ENCODE results near the gene HAUS5. TPM values are rescaled to one million over a fixed set of nuclear protein-coding genes. Genes with fewer than 3 reads are reported as not detected.
"Not testable (repeated sequence)": the region's sequence is repeated elsewhere in the genome, so short reads cannot be mapped to it uniquely, and the experiment has no call there.

Gene HAUS5, protein sequence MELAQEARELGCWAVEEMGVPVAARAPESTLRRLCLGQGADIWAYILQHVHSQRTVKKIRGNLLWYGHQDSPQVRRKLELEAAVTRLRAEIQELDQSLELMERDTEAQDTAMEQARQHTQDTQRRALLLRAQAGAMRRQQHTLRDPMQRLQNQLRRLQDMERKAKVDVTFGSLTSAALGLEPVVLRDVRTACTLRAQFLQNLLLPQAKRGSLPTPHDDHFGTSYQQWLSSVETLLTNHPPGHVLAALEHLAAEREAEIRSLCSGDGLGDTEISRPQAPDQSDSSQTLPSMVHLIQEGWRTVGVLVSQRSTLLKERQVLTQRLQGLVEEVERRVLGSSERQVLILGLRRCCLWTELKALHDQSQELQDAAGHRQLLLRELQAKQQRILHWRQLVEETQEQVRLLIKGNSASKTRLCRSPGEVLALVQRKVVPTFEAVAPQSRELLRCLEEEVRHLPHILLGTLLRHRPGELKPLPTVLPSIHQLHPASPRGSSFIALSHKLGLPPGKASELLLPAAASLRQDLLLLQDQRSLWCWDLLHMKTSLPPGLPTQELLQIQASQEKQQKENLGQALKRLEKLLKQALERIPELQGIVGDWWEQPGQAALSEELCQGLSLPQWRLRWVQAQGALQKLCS
- total RNA-seq = 4.8 and 6.5 TPM in 2 replicates
- polyA plus RNA-seq (2012) = 7.2 TPM

DNA sequence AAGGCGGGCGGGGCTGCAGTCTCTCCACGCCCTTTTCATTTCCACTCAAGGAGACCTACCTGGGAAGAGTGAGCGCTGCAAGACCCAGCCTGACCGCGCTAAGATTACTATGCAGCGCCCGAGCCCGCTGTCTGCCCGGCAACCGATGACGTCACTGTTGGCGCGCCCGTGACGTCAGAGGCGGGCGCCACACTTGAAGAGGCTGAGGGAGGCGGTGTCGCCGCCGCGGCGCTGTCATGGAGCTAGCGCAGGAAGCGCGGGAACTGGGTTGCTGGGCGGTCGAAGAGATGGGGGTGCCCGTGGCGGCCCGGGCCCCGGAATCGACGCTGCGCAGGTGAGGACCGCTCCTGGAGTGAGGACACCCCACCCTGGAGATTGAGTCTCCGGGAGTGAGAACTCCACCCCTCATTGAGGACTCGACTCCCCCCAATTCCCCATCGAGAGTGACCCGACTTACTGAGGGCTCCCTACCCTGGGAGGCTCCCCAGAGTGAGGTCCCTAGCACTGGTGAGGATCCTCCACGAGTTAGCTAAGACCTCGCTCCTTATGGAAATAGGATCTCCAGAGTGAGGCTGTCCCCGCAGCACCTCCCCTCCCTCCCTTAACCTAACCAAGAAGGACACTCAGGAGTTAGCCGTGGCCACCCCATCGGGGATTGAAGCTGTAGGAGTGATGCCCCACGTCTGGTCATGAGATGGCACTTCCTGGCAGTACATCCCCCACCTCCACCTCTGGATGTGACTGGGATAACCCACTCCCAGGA, at the start of gene HAUS5:
TSS of gene HAUS5 (plus strand) at position 177 of the 763 bp plus-strand sequence. CDS start at position 237, 60 bp downstream.
- DNase-seq (ENCODE audit: low read depth) = peak; percentile 89

DNA sequence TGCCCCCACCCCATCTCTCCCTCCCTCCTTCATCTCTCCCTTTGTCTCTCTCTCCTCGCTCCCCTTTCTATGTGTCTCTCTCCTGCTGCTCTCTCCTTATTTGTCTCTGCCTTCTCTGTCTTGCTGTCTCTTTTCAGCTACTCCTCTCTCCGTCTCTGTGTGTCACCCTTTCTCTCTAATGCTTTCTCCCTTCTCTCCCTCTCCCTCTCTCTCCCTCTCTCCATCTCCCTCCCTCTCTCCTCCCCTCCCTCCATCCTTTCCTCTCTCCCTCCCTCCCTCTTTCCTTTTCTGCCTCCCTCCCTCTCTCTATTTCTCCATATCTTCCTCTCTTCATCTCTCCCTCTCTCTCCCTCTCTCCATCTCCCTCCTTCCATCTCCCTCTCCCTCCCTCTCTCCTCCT, 49.8 kb upstream of the HAUS5 start:
- DNase-seq (ENCODE audit: low read depth) = no peak

DNA sequence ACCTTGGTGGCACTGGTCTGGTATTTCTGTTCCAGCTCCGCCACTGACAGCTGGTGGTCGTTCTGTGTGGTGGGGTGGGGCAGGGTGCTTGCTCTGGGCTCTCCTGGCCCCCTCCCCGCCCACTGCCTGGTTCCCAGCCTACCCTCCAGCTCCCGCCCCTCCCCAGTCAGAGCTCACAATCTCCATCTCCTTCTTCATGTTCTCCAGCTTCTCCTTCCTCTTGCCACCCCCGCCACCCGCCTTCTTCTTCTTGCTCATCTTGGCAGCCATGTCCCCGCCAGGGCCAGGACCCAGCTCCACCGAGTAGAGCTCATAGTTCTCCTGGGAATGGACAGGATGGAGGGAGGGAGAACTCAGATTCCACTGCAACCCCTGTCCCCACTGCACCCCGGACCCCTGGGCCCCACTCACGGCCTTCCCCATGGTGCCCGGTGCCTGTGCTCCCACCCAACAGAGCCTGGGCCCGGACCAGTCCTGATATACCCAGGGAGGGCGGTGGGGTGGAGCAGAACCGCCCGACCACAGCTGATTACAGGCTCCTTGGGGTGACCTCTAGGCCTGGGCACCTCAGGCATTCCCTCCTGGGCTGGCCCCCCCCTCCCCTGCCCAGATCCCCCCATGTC, 49.2 kb upstream of the HAUS5 start, which contains the start of gene ATP4A:
TSS of gene ATP4A (minus strand) at position 452 of the 623 bp plus-strand sequence. CDS start at position 423, 29 bp downstream.
- DNase-seq (ENCODE audit: low read depth) = no peak

DNA sequence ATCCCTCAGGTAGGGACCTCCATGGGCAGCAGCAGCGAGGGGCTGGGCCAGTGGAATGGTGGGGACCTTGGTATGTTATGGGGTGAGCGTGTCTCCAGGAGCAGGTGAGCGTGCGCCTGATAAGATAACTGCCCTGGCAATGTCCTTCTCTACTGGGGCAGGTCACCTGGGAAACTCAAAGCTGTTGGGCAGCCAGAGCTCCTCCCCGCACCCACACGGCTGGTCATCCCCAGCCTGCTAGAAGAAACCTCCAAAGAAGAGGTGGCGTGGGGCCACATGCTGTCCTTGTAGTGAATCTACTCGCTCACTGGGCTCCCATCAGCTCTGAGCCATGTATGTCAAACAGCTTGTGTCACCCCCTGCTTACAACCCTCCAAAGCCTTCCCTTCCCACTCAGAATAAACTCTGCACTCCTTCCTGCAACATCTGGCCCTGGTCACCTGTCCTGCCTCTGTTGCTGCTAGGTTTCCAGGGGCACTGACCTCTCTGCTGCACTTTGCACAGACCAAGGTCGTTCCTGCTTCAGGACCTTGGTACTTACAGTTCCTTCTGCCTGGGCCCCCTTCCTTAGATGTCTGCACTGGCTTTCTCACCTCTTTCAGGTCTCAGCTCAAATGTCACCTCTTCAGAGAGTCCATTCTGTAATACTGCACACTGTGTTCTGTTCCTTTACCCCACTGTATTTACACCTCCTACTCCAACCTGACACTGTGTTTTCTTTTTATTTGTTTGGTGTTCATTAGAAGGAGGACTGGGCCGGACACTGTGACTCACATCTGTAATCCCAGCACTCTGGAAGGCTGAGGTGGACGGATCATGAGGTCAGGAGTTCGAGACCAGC, 47.3 kb upstream of the HAUS5 start:
- no peak for DNase-seq (ENCODE audit: low read depth)

DNA sequence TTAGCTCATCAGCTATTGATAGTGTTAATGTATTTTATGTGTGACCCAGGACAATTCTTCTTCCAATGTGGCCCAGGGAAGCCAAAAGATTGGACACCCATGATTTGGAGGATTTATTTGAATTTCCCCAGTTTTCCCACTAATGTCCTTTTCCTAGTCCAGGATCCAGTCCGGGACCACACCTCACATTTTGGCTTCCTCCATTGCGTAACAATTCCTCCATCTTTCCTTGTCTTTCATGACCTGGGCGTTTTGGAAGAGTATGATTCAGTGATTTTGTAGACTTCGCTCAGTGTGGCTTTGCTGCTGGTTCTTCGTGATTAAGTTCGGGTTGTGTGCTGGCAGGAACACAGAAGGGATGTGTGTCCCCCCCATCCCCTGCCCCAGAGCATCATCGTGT, 45.8 kb upstream of the HAUS5 start:
- no peak for DNase-seq (ENCODE audit: low read depth)

DNA sequence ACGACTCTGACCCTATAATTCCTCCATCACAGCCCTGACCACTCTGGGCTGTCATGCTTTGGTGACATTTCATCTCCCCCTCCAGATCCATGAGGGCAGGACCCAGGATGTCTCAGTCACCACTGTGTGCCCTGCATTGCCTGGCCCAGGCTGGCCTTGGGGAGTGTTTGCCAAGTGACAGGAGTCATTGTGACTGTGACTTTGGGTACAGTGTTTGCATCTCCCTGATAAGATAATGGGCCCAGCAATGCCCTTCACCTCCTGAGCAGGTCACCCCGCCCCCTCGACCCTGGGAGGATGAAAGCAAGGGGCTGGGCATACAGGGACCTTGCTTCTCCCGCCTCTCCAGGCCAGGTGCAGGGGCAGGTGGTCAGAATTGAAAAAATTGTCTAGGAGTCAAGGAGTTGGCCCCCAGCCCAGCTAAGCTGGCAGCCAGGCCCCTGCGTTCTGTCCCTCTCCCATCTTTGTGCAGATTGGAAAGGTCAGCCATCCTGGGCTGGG, 43.2 kb upstream of the HAUS5 start:
- DNase-seq (ENCODE audit: low read depth) = no peak

DNA sequence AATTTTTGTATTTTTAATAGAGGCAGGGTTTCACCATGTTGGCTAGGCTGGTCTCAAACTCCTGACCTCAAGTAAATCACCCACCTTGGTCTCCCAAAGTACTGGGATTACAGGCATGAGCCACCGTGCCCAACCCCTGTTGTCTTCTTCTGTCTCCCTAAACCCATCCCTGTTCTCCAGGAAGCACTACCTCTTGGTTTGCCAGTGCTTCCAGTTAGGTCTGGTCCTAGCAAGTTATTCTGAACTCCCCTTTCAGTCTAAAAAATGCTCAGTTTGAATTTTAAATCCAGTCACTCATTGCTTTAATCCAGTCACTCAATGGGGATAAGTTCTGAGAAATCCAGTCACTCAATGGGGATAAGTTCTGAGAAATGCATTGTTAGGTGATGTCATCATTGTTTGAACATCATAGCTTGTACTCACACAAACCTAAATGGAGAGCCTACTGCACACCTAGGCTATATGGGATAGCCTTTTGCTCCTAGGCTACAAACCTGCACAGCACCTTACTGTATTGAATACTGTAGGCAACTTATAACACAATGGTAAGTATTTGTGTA, 41.0 kb upstream of the HAUS5 start:
- DNase-seq (ENCODE audit: low read depth) = no peak

DNA sequence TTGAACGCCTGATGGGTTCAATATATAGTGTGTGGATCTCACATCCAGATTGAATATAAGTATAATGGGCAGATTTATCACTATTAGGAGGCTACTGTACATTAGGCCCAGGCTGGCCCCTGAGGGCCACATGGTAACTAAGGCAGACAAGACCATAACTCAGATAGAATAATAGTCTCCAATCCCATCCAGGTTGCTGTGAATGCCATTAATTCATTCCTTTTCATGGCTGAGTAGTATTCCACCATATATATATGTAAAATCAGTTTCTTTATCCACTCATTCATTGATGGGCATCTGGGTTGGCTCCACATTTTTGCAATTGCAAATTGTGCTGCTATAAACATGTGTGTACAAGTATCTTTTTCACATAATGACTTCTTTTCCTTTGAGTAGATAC, 34.6 kb upstream of the HAUS5 start:
- no peak for DNase-seq (ENCODE audit: low read depth)

DNA sequence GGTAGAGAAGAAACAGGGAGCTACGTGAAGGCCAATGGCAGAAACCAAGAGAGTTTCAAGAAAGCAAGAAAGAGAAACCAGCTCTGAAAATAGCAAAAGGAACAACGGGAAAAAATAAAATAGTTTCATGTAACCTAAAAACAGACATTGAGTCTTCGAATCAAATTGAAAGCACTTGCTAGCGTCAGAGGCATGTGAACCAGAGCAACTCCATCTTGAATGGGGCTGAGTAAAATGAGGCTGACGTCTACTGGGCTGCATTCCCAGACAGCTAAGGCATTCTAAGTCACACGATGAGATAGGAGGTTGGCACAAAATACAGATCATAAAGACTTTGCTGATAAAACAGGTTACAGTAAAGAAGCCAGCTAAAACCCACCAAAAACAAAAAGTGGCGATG, 33.8 kb upstream of the HAUS5 start:
- DNase-seq (ENCODE audit: low read depth) = no peak

DNA sequence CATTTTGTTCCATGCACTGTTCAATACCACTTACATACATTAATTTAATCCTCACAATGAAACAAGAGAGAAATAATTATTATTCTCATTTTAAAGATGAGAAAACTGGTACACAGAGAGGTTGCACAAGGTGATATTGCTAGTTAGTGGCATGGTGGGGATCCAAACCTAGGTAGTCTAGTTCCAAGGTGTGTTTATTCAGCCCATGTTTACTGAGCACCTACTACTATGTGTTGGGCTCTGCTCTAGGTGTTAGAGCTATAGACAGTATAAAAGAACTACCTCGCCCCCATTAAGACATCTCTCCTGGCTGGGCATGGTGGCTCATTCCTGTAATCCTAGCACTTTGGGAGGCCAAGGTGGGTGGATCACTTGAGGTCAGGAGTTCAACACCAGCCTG, 29.8 kb upstream of the HAUS5 start:
- no peak for DNase-seq (ENCODE audit: low read depth)

DNA sequence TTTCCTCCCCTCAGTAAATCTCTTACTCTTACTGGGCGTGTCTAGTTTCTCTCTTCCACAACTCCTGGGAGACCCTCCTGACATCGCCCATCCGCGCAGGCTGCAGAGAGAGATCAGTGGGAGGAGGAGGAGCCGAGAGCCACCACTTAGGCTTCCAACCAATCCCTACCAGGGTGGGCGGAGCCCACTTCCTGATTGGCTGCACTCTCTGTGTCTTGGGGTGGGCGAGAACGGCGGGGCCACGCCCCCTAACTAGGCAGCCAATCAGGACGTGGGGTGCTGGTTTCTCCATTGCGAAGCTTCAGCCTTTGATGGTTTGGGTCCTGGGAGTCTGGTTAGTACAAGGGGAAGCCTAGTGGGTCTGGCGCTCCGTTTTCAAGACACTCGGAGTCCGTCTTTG, 26.7 kb upstream of the HAUS5 start, which contains the start of gene PMIS2:
TSS of gene PMIS2 (plus strand) at position 326 of the 400 bp plus-strand sequence. CDS start 87 bp downstream, outside the sequence.
- DNase-seq (ENCODE audit: low read depth) = no peak

DNA sequence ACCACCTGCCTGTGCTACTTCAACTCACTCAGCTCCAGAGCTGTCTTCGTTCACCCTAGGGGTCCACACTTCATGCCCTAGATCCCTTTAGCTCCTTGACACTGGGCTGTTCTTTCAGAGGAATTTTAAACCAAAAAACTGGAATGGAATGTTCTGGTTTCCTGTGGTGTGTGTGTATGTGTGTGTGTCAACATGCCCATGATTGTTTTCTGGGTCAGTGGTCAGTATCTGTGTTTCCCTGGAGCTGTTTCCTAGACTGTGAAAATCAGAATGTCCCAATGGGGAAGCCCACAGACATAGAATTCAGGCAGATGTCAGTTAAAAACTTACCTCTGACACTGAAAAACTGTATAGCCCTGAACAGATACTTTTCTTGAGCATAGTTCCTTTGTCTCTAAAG, 25.2 kb upstream of the HAUS5 start:
- DNase-seq (ENCODE audit: low read depth) = no peak

DNA sequence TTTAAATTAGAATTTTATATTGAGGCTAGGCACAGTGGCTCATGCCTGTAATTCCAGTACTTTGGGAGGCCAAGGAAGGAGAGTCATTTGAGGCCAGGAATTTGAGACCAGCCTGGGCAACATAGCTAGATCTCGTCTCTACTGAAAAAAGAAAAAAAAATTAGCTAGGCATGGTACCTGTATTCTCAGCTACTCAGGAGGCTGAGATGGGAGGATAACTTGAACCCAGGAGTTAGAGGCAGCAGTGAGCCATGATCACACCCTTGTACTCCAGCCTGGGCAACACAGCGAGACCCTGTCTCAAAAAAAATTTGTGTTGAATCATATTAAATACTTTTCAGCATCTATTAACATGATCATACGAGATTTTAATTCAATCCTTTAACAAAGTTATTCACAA, 21.7 kb upstream of the HAUS5 start:
- no peak for DNase-seq (ENCODE audit: low read depth)

DNA sequence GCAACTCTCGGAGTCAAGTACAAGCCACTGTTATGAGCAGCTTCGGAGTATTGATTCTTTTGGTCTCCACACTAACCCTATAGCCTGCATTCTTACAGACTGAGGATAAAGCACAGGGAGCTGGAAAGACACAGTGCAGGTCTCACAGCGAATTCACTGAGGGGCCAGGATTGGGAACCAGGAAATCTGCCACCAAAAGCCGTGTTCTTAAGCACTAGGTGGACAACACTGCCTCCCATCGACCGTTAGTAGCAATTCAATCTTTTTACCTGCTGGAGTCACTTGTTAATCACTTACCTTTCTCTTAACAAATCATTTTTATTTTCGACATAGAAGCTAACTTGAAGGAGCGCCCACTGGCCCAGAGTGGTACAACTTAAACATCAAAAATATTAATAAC, 20.3 kb upstream of the HAUS5 start:
- peak; percentile 24 for DNase-seq (ENCODE audit: low read depth)

DNA sequence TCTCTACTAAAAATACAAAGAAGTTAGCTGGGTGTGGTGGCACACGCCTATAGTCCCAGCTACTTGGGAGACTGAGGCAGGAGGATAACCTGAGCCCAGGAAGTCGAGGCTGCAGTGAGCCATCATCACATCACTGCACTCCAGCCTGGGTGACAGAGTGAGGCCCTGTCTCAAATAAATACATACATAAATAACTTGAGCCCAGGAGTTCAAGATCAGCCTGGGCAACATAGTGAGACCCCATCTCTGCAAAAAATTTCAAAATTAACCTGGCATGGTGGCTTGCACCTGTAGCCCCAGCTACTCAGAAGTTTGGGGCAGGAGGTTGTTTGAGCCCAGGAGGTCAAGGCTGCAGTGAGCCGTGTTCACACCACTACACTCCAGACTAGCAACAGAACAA, 17.5 kb upstream of the HAUS5 start:
- not testable (repeated sequence) for DNase-seq (ENCODE audit: low read depth)

DNA sequence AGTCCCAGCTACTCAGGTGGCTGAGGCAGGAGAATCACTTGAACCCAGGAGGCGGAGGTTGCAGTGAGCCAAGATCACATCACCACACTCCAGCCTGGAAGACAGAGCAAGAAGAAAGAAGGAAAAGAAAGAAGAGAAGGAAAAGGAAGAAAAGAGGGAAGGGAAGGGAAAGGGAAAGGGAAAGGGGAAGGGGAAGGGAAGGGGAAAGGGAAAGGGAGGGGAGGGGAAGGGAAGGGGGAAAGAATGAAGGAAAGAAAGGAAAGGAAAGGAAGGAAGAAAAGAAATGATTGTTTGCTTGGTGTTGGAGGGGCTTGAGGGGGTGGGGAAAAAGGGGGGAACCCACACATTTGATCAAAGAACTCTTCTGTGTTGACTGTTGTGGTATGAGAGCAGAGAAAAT, 16.6 kb upstream of the HAUS5 start:
- DNase-seq (ENCODE audit: low read depth) = no peak

DNA sequence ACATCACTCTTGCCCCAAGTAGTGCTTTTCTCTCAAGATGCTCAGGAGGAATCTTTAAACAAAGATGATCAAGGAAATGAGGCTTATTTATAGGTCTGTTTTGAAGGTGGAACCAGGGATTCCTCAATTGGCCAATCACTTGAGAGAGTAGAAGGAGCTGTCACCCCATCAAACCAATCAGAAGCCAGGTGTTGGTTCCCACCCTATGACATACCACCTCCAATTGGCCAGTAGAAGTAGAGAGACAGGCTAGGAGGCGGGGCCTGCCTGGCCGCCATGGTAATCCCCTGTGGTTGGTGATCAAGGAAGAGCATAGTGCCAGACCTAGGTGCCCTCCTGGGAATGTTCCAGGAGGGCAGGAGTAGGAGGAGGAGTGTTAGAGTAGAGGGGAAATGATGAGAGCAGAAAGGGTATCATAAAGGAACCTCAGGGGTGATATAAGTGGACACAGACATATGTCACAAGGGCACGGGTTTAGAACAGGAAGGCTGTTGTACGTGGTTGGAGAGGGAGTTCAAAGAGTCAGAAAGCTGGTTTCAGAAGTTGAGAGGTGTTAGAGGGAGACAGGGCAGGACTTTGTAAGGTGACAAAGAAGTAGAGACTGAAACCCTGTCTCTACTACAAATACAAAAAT, 16.1 kb upstream of the HAUS5 start:
- DNase-seq (ENCODE audit: low read depth) = no peak

DNA sequence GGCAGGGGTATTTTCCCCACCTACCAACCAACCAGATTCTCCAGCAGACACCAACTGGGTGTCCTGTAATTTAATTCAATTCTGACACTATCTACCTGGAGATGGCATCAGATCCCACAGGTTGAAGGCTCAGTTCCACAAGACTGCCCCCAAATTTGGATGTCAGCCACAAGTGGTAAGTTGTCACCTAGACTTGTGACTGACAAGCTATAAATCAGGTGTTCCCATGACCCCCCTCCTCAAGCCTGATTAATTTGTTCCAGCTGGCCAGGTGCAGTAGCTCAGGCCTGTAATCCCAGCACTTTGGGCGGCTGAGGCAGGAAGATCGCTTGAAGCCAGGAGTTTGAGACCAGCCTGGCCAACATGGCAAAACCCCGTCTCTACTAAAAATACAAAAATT, 10.6 kb upstream of the HAUS5 start:
- no peak for DNase-seq (ENCODE audit: low read depth)

DNA sequence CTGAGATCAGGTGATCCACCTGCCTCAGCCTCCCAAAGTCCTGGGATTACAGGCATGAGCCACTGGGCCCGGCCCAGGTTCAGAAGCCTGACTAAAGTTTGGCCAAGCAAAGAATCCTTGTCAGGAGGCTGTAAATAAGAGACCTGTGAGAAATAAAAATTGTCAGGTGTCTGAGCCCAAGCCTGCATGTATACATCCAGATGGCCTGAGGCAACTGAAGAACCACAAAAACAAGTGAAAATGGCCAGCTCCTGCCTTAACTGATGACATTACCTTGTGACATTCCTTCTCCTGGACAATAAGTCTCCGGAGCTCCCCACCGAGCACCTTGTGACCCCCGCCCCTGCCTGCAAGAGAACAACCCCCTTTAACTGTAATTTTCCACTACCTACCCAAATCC, 8.1 kb upstream of the HAUS5 start:
- DNase-seq (ENCODE audit: low read depth) = not testable (repeated sequence)

Data from myocyte (in vitro differentiated cells).